HK-2 (cell line): ENCODE results near the gene TMEM120A.

ENCODE experiments used
- DNase-seq: peaks from one replicate; pipeline ENCODE4 v3.0.0-alpha.2; 2018; ENCODE audit not compliant: unreplicated experiment

Gene TMEM120A

GRCh38 chr7:75981203-75981452 lies 13.3 kb downstream of the TMEM120A start:
- no peak for DNase-seq

GRCh38 chr7:75980430-75981202 lies 13.8 kb downstream of the TMEM120A start:
- no peak for DNase-seq

GRCh38 chr7:75979759-75980429 lies 14.5 kb downstream of the TMEM120A start:
- no peak for DNase-seq

DNA sequence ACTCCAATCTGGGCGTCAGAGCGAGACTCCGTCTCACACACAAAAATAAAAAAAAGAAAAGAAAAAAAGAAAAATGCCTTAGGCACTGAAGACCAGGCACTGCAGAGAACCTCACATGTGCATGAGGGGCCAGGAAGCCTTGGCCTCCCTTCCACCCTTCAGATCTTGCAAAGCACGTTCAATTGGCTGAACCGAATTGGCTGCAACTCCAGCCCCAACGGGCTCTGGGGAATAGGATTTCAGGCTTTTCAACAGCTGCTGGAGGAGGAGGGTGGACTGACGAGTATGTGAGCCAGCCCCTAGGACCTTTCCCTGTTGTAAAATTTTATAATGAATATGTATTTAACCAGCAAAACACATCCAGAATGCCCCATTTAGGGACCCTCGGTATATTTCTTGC lies 16.7 kb downstream of the TMEM120A start:
- no peak for DNase-seq

DNA sequence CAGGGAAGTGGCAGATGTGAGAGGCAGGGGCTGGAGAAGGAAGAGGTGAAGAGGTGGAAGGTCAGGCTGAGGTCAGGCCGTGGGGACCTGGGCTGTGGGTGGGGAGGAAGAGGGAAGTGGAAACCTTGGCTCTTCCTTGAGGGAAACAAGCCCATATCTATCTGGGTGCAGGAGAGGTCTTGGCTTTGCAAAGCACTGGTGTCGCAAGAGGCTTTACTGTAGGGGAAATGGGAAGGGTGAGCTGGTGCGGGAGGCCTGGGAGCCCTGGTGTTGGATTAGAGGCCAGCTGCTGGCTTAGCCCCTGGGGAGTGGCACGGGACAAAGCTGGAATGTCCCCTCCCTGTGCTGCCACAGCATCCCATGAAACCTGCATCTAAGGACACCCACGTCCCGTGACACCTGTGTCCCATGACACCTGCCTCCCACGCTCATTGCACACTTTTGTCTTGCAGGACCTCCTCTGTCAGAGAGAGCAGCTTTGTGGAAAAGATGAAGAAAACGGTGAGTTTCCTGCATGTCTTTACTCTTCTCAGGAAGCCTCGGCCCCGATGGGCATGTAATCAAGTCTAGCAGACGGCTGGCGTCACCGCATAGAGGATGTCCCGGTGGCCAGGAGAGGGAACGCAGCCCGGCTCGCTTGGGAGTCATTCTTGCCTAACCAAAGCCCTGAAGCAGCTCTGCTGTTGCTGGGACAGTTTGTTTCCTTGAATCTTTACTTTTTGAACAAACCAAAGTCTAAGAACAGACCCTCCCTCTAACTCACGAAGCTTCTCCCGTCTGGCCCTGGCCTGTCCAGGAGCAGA lies 22.2 kb downstream of the TMEM120A start:
- no peak for DNase-seq

- DNase-seq, result no peak
Observed at GRCh38 chr7:75971309-75971960, 23.0 kb downstream of the TMEM120A start.

DNA sequence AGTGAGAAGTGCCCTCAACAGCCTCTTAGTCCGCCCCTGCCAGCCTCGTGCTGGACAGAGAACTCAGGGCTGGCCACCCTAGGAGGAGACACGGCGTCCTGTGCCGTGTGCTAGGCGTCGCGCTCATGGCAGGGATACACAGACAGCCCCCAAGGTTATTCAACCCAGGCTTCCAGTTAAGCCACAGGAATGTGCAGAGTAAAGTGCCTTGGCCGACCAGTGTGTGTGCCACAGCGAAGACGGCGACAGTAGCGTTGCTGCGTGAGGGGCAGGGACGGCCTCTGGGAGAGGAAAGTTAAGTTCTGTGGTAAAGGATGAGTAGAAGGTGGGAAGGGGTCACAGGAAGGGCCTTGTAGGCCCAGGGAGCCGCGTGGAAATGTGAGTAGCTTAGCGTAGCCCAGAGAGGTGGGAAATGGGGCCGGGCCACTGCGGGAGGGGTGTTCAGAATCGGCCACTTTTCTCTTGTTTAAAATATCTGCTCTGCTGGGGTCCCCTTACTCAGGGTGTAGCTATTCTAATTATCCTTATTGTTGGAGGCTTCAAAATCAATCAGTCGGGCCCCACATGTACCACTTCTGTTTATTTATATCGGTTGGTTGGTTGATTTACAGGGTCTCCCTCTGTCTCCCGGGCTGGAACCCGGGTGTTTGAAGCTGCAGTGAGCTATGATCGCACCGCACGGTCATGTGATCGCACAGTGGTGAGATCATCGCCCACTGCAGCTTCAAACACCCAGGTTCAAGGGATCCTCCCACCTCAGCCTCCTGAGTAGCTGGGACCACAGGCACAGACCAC lies 24.5 kb downstream of the TMEM120A start:
- DNase-seq, result no peak

GRCh38 chr7:75969182-75969581 lies 25.2 kb downstream of the TMEM120A start:
- DNase-seq, result no peak

GRCh38 chr7:75968561-75969001 lies 25.8 kb downstream of the TMEM120A start:
- no peak for DNase-seq

DNA sequence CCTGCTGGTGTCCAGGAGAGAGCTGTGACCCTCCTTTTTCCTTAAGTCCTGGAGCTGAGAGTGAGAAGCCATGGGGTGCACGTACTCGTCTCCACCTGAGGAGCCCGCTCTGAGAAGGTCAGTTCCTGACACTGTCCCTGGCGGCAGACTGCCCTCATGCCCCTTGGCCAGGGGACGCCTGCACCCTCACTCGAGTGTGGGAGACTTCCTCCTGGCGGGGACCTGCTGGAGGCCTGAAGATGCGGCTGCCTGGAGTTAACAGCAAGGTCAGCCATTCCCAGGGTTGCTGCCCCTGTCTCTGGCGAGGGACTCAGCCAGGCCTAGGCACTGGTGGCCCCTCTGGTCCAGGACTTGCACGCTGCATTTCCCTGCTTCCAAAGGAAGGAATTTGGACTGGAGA lies 26.4 kb downstream of the TMEM120A start:
- no peak for DNase-seq

GRCh38 chr7:75967487-75967997 lies 26.9 kb downstream of the TMEM120A start:
- no peak for DNase-seq

DNA sequence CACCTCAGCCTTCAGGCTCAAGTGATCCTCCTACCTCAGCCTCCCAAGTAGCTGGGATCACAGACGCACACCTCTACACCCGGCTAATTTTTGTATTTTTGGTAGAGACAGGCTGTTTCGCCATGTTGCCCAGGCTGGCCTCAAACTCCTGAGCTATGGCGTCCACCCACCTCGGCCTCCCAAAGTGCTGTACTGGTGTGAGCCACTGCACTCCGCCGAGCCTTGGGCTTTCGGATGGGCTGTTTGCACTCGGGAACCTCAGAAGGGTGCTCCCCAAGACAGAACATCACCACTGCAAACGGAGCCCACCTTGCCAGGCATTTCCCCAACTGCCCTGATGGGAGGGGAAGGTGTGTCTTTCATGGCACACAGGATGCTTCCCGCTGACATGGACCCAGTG lies 27.3 kb downstream of the TMEM120A start:
- DNase-seq, result no peak

DNA sequence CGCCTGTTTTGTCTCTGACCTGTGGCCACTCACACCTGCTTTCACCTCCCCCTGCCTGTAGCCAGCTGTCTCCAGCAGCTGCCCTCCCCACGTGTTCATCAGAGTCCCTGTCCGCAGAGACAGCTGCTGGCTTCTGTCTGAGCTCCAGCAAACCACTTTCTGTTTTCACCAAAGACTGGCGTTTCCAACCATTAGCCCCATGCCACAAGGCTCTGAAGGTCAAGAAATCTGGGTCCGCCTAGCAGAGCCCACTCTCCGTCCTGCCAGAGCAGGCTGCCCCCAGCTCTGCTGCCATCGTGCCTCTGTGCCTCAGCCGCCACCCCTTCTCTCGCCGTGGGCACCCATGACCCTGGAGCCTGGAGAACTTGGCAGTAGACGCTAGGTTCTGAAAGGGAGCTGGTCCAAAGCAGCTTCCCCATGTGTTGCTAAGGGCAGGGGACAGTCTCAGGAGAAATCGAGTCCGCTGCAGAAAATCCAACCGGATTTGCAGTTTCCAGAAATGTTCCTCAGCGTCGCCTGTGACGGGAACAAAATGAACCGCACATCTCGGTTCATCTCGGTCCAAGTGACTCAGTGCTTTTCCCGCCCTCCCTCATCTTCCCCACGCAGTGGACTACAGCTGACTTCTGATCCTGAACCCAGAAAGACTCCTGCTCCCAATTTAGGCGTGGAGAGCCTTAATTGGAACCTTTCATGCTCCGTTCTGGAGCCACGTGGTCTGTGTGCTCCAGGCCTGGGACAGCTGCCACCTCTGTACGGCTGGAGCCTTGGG lies 28.0 kb downstream of the TMEM120A start:
- DNase-seq, result no peak

- no peak for DNase-seq
Observed at GRCh38 chr7:75965617-75966016, 28.8 kb downstream of the TMEM120A start.

DNA sequence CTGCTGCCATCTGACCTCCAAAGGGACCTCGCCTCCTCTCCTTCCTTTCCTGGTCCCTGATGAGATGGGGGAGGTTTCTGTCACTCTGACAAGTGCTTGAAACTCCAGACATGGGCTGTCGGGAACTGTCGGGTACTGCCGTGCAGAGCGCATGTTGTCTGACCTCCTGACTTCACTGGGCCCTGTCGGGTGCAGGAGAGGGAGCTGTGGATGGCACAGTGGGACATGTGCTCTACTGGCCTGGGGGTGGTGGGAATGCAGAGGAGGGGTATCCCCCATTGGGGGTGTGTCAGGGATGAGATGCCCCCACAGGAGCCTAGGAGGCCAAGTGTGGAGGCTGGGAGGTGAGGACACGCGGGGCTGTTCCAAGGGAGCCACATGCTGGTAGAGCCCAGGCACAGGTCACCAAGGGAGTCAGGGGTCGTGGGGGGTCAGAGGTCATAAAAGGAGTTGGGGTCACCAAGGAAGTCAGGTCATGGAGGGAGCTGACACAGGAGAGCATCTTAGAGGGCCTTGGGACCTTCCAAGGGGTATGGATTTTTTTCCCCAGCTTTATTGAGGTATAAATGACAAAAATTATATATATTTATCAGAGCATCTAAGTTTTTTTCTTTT lies 30.9 kb downstream of the TMEM120A start:
- DNase-seq, result no peak

GRCh38 chr7:75962607-75963380 lies 31.6 kb downstream of the TMEM120A start:
- DNase-seq, result no peak

GRCh38 chr7:75961218-75961617 lies 33.2 kb downstream of the TMEM120A start:
- DNase-seq, result no peak

GRCh38 chr7:75960372-75960771 lies 34.0 kb downstream of the TMEM120A start:
- DNase-seq, result no peak

DNA sequence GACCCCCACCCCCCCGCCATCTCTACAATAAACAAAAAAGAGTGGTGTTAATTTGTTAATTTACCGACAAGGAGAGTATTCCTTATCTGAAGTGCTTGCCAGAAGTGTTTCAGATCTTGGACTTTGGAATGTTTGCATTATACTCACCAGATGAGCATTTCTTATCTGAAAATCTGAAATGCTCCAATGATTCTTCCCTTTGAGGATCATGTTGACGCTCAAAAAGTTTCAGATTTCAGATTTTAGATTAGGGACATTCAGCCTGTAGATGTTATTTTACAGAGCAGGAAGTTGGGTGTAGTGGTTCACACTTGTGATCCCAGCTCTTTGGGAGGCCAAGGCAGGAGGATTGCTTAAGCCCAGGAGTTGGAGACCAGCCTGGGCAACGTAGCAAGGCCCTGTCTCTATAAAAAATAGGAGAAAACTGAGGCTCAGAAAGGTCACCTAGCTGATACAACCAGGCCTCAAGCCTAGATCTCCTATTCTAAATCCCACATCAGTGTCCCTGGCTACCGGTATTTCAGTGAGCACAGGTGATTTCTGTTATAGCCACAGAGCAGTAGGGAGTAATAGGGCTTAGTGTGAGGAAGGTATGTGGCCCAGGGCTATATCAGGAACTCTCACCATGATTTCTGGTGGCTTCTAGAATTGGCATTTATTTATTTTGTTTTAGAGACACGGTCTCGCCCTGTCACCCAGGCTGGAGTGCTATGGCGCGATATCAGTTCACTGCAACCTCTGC lies 35.4 kb downstream of the TMEM120A start:
- DNase-seq, result no peak
